HG03066 (cell line): ENCODE data around the gene ACP5.
A peak's percentile ranks its signal among the peaks of the same experiment; 100 is the strongest.
"Not testable (repeated sequence)": the region's sequence is repeated elsewhere in the genome, so short reads cannot be mapped to it uniquely, and the experiment has no call there.

Experiments used
- ATAC-seq: cut with Tn5 transposase; IDR thresholded peaks from one replicate; pipeline ENCODE4 v1.9.1; 2021; ENCODE audit warnings: low read depth; ENCODE audit not compliant: unreplicated experiment

ACP5 gene

GRCh38 chr19:11580116-11580515, 2.7 kb upstream of the ACP5 start:
- ATAC-seq: no peak

- ATAC-seq: no peak
Measured at GRCh38 chr19:11578258-11579142, 1.1 kb upstream of the ACP5 start.

GRCh38 chr19:11576227-11576626, 1.2 kb downstream of the ACP5 start:
- no peak for ATAC-seq

- no peak for ATAC-seq
Measured at GRCh38 chr19:11574689-11575088, 2.8 kb downstream of the ACP5 start.

GRCh38 chr19:11573763-11574162, 3.7 kb downstream of the ACP5 start:
- not testable (repeated sequence) for ATAC-seq

GRCh38 chr19:11573354-11573753, 4.1 kb downstream of the ACP5 start:
- ATAC-seq: not testable (repeated sequence)

GRCh38 chr19:11570039-11570462, 7.4 kb downstream of the ACP5 start:
- ATAC-seq: no peak

GRCh38 chr19:11566164-11566563, 11.3 kb downstream of the ACP5 start:
- ATAC-seq: no peak

- not testable (repeated sequence) for ATAC-seq
Measured at GRCh38 chr19:11565649-11565980, 11.8 kb downstream of the ACP5 start.

- not testable (repeated sequence) for ATAC-seq
Measured at GRCh38 chr19:11564082-11564807, 13.2 kb downstream of the ACP5 start.

GRCh38 chr19:11563532-11563931, 13.9 kb downstream of the ACP5 start:
- no peak for ATAC-seq

GRCh38 chr19:11560404-11561051, 16.9 kb downstream of the ACP5 start:
- ATAC-seq: no peak

- peak; percentile 79 for ATAC-seq
Measured at GRCh38 chr19:11558881-11559828, 18.3 kb downstream of the ACP5 start, which contains the start of gene ELOF1. Gene ELOF1, minus strand, starts transcription at chr19:11559230. Its CDS starts 4,883 bp downstream, at chr19:11554347.

- ATAC-seq: no peak
Measured at GRCh38 chr19:11556634-11557420, 20.6 kb downstream of the ACP5 start.

GRCh38 chr19:11555246-11555645, 22.2 kb downstream of the ACP5 start:
- ATAC-seq: no peak

GRCh38 chr19:11554160-11554559, 23.3 kb downstream of the ACP5 start:
- ATAC-seq: no peak

GRCh38 chr19:11552666-11553372, 24.6 kb downstream of the ACP5 start:
- ATAC-seq: no peak

- ATAC-seq: no peak
Measured at GRCh38 chr19:11551603-11552235, 25.7 kb downstream of the ACP5 start.
